Upper lobe of left lung (tissue), 6 donors: ENCODE results near the gene PPP1CC. TPM values are rescaled to one million over a fixed set of nuclear protein-coding genes. Genes with fewer than 3 reads are reported as not detected.

Experiments used
- ATAC-seq, 2 donors: fragments of 200-7000 bp; cut with Tn5 transposase; one replicate each; pipeline ENCODE4 v1.9.1; 2022; ENCODE audit warnings: mild to moderate bottlenecking in 2 of 2, moderate library complexity in 2 of 2; ENCODE audit not compliant: low FRiP score in 2 of 2
- DNase-seq, 2 donors: peaks; one replicate each; pipeline ENCODE4 v3.0.0-alpha.2; 2019 to 2020
- H3K27ac ChIP-seq, 4 donors: fragments of 200-600 bp; sonication (generic); one replicate each; pipeline ENCODE4 v1.5.1; 2016 to 2019
- H3K27me3 ChIP-seq, 4 donors: fragments of 200-600 bp; sonication (generic); one replicate each; pipeline ENCODE4 v1.5.1; 2017 to 2019
- H3K36me3 ChIP-seq, 4 donors: fragments of 200-600 bp; sonication (generic); one replicate each; pipeline ENCODE4 v1.5.1; 2016 to 2019
- H3K4me1 ChIP-seq, 4 donors: fragments of 200-600 bp; sonication (generic); one replicate each; pipeline ENCODE4 v1.5.1; 2018 to 2019
- H3K4me3 ChIP-seq, 4 donors: fragments of 200-600 bp; sonication (generic); one replicate each; pipeline ENCODE4 v1.5.1; 2017 to 2019; ENCODE audit warnings: mild to moderate bottlenecking in 2 of 4, moderate library complexity in 1 of 4
- H3K9me3 ChIP-seq, 4 donors: fragments of 200-600 bp; sonication (generic); one replicate each; pipeline ENCODE4 v1.5.1; 2018 to 2019
- EP300 ChIP-seq, 4 donors: sonication (generic); formaldehyde crosslinking; IDR thresholded peaks; one replicate each; pipeline ENCODE4 v1.5.1; 2017; ENCODE audit warnings: antibody characterized with exemption in 4 of 4, control low read depth in 2 of 4
- POLR2A ChIP-seq, 4 donors: fragments of 450-650 bp; IDR thresholded peaks; one replicate each; pipeline ENCODE4 v1.5.1; 2016 to 2017; ENCODE audit warnings: antibody characterized with exemption in 4 of 4, mild to moderate bottlenecking in 2 of 4
- POLR2AphosphoS5 ChIP-seq, 2 donors: sonication (generic); formaldehyde crosslinking; IDR thresholded peaks; one replicate each; pipeline ENCODE4 v1.5.1; 2017; ENCODE audit warnings: antibody characterized with exemption in 2 of 2
- WGBS, 2 donors: methylation state at CpG; one replicate each; pipeline ENCODE4 v1.1.5; 2017 to 2018; 5-methylcytosine and 5-hydroxymethylcytosine counted together
- total RNA-seq, 6 donors: library from RNA; depleted of rRNA in 4 of 6; stranded (reverse); fragments of >200 nt in 4 of 6; gene quantifications; one replicate each; pipeline versions ENCODE4 v1.1.0 to v1.2.1, GENCODE V29; 2016 to 2021
- TF ChIP-seq, protein P1 (sequence below), 6 experiments: fragments of 450-650 bp in 4 of 6; fragments of 200-600 bp in 2 of 6; sonication (generic) in 2 of 6; IDR thresholded peaks; one replicate each; pipeline ENCODE4 v1.5.1; 2016 to 2019; ENCODE audit warnings: antibody characterized with exemption in 6 of 6
- donor health status: DM: no; HTN: no; CAD: no; lungs with moderate emphysema.
- donor health status: DM: no; HTN: yes; CAD: no; lungs with severe emphysema.

Gene PPP1CC
- total RNA-seq, 6 donors from 2014 or later = 26.0 to 114 (median 85.4) TPM

DNA sequence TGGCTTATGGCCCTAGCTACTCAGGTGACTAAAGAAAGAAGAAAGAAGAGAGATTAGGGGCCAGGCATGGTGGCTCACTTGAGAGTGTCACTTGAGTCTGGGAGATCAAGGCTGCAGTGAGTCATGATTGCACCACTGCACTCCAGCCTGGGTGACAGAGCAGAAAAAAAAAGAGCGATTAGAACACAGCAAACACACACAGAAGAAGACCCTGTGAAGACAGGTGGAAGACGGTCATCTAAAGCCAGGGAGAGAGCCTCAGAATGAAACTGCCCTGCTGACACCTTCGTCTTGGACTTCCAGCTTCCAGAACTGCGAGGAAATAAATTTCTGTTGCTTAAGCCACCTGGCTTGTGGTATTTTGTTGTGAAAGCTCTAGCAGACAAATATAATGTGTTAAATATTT, 17.5 kb upstream of the PPP1CC start:
- H3K27ac ChIP-seq = no peak overlapping the region
- no peaks in the 10 kb centered on the region for H3K9me3 ChIP-seq
- H3K27me3 ChIP-seq = no peaks in the 10 kb centered on the region
- ATAC-seq (no peak), DNase-seq (no peak)
- H3K4me3 ChIP-seq = no peak overlapping the region
- H3K4me1 ChIP-seq = no peaks in the 10 kb centered on the region
- 84% methylated on average over 4 of the region's 4 CpGs for WGBS, 2 donors
- no peaks in the 10 kb centered on the region for H3K36me3 ChIP-seq
- TF ChIP-seq POLR2A (IDR thresholded peaks at IDR 0.05) = no peak
- no peak for TF ChIP-seq EP300 (IDR thresholded peaks at IDR 0.05)
- TF ChIP-seq, protein P1, sequence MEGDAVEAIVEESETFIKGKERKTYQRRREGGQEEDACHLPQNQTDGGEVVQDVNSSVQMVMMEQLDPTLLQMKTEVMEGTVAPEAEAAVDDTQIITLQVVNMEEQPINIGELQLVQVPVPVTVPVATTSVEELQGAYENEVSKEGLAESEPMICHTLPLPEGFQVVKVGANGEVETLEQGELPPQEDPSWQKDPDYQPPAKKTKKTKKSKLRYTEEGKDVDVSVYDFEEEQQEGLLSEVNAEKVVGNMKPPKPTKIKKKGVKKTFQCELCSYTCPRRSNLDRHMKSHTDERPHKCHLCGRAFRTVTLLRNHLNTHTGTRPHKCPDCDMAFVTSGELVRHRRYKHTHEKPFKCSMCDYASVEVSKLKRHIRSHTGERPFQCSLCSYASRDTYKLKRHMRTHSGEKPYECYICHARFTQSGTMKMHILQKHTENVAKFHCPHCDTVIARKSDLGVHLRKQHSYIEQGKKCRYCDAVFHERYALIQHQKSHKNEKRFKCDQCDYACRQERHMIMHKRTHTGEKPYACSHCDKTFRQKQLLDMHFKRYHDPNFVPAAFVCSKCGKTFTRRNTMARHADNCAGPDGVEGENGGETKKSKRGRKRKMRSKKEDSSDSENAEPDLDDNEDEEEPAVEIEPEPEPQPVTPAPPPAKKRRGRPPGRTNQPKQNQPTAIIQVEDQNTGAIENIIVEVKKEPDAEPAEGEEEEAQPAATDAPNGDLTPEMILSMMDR (IDR thresholded peaks at IDR 0.05) = no peak
- TF ChIP-seq POLR2AphosphoS5 (IDR thresholded peaks at IDR 0.05) = no peak

DNA sequence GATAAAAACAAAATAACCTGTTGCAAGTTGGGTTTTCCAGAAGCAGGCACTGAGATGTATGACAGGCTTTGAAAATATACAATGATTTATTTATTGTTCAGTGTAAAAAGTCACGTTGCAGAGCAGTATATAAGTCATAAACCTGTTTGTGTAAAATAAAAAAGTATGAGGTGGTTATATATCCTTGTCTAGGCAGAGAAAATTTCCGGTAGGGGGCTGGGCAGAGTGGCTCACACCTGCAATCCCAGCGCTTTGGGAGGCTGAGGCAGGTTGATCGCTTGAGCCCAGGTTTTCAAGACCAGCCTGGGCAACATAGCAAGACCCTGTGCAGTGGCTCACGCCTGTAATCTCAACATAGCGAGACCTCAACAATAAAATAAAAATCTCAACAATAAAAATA, 16.2 kb upstream of the PPP1CC start:
- 87 to 90% methylated on average over 6 of the region's 6 CpGs for WGBS, 2 donors
- no peak for TF ChIP-seq EP300 (IDR thresholded peaks at IDR 0.05)
- TF ChIP-seq, protein P1 (IDR thresholded peaks at IDR 0.05) = no peak
- no peak for TF ChIP-seq POLR2AphosphoS5 (IDR thresholded peaks at IDR 0.05)
- TF ChIP-seq POLR2A (IDR thresholded peaks at IDR 0.05) = no peak
- Histone ChIP-seq H3K27me3 (no peaks in the 10 kb centered on the region), H3K9me3 (no peaks in the 10 kb centered on the region), H3K36me3 (no peaks in the 10 kb centered on the region), H3K4me3 (no peak overlapping the region), H3K4me1 (no peaks in the 10 kb centered on the region), H3K27ac (no peak overlapping the region)
- ATAC-seq = no peak
- DNase-seq = no peak

DNA sequence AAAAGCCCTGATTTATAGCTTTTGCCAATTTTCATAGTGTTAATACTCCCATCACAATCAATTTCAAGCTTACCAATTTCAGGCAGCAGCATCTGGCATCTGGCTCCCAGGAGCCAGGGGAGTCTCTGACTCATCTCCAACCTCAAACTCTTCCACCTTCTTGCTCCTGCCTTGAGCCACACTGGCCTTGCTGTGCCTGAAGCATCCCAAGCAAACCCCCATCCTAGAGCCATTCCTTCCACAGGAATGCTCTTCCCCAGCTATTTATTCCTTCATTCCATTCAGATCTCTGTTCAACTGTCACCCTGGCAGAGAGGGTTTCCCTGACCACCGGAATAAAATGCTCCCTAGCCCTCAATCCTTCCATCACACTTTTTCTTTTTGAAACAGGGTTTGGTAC, 13.9 kb upstream of the PPP1CC start:
- no peaks in the 10 kb centered on the region for H3K27me3 ChIP-seq
- no peak for DNase-seq
- WGBS, 2 donors = 83 to 86% methylated on average over 1 of the region's 1 CpG

DNA sequence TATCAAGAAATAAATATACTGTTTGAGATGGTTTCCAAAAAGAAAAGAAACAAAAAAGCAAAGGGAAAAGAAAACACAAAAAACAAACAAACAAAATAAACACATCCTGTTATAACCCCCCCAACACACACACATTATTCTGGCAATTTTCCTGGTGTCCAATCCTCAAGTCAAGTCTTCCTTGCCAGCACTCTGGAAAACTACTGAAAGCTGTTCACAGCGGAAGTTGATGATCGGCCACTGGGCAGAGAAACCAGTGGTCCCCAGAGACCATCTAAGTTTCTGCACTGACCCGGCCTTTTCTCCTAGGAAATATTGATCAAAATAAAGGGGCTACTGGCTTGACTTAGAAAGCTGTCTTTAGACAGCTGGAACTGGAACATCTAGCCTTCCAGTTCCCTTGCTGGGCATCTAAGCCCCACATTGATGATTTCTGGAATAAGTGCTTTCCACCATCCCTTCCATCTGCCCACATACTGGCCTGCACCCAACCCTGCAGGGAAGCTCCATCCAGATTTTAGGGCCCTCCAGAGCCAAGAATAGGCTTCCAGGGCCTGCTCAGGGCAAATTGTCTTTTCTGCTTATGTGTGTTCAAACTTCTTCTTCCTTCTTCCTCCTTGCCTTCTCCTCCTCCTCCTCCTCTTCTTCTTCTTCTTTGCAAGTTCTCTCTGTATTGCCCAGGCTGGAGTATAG, 11.6 kb upstream of the PPP1CC start:
- ATAC-seq (no peak), DNase-seq (no peak)
- no peaks in the 10 kb centered on the region for H3K4me1 ChIP-seq
- TF ChIP-seq, protein P1 (IDR thresholded peaks at IDR 0.05) = no peak
- TF ChIP-seq EP300 (IDR thresholded peaks at IDR 0.05) (no peak), POLR2AphosphoS5 (IDR thresholded peaks at IDR 0.05) (no peak), POLR2A (IDR thresholded peaks at IDR 0.05) (no peak)
- H3K36me3 ChIP-seq = no peaks in the 10 kb centered on the region
- 63 to 91% methylated on average over 3 of the region's 3 CpGs for WGBS, 2 donors
- no peak overlapping the region for H3K27ac ChIP-seq
- H3K4me3 ChIP-seq = no peak overlapping the region
- H3K27me3 ChIP-seq = no peaks in the 10 kb centered on the region
- H3K9me3 ChIP-seq = no peaks in the 10 kb centered on the region

More for the DNA sequence above, 13.9 kb upstream of the PPP1CC start:
- Histone ChIP-seq H3K27ac (no peak overlapping the region), H3K36me3 (no peaks in the 10 kb centered on the region), H3K9me3 (no peaks in the 10 kb centered on the region), H3K4me3 (no peak overlapping the region), H3K4me1 (no peaks in the 10 kb centered on the region)
- TF ChIP-seq, protein P1 (IDR thresholded peaks at IDR 0.05) = no peak
- TF ChIP-seq EP300 (IDR thresholded peaks at IDR 0.05) (no peak), POLR2AphosphoS5 (IDR thresholded peaks at IDR 0.05) (no peak), POLR2A (IDR thresholded peaks at IDR 0.05) (no peak)
- no peak for ATAC-seq
